Iris pigment epithelial cell (primary cell): Measurements from ENCODE around the gene GALNTL6.
A peak's percentile ranks its signal among the peaks of the same experiment; 100 is the strongest.
"Not testable (repeated sequence)": the region's sequence is repeated elsewhere in the genome, so short reads cannot be mapped to it uniquely, and the experiment has no call there.

ENCODE experiments used
- DNase-seq: peaks from one replicate; pipeline ENCODE4 v3.0.0-alpha.2; 2011; ENCODE audit warnings: low read depth

Gene GALNTL6

DNA sequence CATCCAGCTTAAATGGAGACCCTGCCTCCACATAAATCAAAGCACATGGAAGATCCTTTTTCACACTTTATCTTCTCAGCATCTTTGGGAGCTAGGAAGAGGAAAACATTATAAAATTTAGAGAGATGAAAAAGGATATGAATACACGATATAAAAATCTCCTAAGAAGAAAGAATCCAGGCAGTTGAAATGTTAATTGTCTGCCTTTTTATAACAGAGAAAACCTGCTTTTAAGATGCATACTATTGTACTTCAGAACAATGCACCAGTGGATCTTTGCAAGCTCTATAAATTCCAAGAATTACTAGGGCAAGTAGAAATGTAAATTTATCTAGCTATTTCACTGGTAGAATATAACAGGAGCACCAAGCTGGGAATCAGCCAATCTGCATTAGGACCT is 1055.1 kb downstream of the GALNTL6 start:
- DNase-seq, result no peak

DNA sequence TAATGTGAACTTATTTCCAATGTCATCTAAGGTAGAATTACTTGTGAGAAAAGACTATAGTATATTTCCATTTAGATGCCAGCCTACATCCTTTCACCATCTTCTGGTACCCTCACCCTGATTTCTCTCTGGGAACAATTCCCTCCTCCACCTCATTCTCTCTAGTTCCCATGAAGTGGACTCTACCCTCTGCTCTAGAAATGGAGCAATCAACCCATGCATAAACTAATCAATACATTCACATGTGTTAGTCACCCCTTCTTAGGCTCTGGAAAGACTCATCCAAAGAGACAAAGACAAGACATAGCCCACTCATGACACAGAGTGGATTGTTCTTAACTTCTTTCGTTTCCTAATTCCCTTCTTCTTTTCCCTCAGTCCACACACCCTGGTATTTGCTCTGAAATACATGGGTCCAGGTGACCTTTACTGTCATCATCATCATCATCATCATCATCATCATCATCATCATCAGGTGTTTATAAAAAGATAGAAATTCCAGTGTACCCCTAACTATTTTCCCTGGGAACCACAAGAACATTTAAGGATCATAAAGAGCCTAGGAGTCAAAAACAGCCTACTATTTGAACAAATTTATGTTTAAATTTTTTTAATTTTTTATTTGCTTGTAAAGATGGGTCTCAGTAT is 1056.5 kb downstream of the GALNTL6 start:
- no peak for DNase-seq

- no peak for DNase-seq
Measured at GRCh38 chr4:172871381-172871780, 1058.2 kb downstream of the GALNTL6 start.

GRCh38 chr4:172874944-172875343 is 1061.7 kb downstream of the GALNTL6 start:
- DNase-seq, result no peak

- no peak for DNase-seq
Measured at GRCh38 chr4:172876394-172876793, 1063.2 kb downstream of the GALNTL6 start.

- DNase-seq, result no peak
Measured at GRCh38 chr4:172881645-172882044, 1068.4 kb downstream of the GALNTL6 start.

DNA sequence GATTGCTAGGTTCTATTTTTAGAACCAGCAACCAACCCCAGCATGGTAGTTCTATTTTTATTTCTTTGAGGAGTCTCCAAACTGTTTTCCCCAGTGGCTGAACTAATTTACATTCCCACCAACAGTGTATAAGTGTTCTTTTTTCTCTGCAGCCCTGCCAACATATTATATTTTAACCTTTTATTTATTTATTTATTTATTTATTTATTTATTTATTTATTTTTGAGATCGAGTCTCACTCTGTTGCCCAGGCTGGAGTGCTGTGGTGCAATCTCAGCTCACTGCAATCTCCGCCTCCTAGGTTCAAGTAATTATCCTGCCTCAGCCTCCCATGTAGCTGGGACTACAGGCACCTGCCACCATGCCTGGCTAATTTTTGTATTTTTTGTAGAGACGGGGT is 1074.2 kb downstream of the GALNTL6 start:
- DNase-seq, result not testable (repeated sequence)

DNA sequence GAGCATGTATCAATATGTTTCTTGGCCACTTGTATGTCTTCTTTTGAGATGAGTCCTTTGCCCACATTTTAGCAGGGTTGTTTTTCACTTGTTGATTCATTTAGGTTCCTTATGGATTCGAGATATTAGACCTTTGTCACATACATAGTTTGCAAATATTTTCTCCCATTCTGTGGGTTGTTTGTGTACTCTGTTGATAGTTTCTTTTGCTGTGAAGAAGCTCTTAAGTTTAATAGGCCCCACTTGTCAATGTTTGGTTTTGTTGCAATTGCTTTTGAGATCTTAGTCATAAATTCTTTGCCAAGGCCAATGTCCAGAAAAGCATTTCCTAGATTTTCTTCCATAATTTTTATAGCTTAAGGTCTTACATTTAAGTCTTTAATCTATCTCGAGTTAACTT is 1074.8 kb downstream of the GALNTL6 start:
- no peak for DNase-seq

GRCh38 chr4:172892300-172892699 is 1079.1 kb downstream of the GALNTL6 start:
- DNase-seq, result peak; percentile 26

GRCh38 chr4:172895699-172896098 is 1082.5 kb downstream of the GALNTL6 start:
- DNase-seq, result no peak

GRCh38 chr4:172897046-172897445 is 1083.8 kb downstream of the GALNTL6 start:
- no peak for DNase-seq

- DNase-seq, result no peak
Measured at GRCh38 chr4:172898715-172899114, 1085.5 kb downstream of the GALNTL6 start.

DNA sequence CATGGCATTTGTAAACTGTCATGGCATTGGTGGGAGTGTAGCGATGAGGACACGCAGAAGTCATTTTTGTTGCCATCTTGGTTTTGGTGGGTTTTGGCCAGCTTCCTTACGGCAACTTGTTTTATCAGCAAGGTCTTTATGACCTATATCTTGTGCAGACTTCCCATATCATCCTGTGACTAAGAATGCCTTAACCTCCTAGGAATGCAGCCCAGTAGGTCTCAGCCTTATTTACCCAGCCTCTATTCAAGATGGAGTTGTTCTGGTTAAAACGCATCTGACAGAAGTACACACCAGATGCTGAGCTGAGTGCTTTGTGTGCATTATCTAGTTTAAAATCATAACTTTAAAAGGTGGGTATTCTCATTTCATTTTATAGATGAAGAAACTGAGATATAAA is 1086.7 kb downstream of the GALNTL6 start:
- no peak for DNase-seq

DNA sequence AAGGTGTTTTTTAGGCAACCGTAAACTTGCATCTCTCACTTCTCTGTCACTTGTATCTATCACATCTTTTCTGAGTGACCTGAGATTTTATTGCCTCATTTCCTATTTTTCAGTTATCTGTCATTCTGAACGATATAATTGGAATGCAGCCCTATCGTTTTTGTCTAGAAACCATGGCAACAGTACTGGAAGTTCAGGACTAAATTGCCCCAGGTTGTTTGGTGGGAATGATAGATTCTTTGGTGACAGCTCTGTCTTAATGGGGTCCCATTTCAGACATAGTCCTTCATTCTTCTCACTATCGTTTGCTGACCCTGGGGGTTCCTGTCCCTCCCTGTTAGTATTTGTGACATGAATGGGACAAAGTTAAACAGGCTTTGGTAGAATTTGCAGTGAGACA is 1087.7 kb downstream of the GALNTL6 start:
- no peak for DNase-seq

DNA sequence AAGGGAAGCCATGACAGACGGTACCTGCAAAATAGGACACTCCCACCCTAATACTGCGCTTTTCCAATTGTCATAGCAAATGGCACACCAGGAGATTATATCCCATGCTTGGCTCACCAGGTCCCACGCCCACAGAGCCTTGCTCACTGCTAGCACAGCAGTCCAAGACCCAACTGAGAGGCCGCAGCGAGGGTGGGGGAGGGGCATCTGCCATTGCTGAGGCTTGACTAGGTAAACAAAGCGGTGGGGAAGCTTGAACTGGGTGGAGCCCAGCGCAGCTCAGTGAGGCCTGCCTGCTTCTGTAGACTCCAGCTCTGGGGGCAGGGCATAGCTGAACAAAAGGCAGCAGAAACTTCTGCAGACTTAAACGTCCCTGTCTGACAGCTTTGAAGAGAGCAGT is 1099.3 kb downstream of the GALNTL6 start:
- DNase-seq, result not testable (repeated sequence)

GRCh38 chr4:172917403-172917802 is 1104.2 kb downstream of the GALNTL6 start:
- not testable (repeated sequence) for DNase-seq

GRCh38 chr4:172919269-172919668 is 1106.1 kb downstream of the GALNTL6 start:
- no peak for DNase-seq

DNA sequence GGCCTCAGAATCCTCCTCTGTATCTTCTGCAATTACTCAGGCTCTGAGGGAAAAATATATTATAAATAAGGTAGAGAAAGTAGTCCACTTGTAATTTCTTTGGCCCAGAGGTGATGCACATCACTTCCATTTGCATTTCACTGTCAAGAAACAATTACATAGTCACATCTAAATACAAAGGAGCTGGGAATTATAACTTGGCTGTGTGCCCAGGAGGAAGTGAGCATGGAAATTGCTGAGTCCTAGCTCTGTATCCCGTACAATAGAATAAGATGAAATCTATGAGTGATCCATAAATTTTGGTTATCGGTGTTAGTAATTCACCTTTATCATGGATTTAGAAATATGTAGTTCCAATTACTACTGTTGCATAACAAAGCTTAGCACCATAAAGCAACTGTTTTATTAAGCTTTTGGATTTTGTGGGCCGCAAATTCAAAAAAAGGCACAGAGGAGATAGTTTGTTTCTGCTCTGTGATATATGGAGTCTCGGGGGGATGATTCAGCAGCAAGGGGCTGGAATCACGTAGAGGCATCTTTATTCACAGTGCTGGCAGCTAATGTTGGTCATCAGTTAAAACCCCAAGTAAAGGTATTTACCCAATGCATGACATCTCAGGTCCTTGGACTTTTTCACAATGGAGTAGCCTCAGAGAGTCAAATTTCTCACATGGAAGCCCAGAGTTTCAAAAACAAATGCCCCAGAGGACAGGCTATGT is 1114.1 kb downstream of the GALNTL6 start:
- DNase-seq, result no peak

DNA sequence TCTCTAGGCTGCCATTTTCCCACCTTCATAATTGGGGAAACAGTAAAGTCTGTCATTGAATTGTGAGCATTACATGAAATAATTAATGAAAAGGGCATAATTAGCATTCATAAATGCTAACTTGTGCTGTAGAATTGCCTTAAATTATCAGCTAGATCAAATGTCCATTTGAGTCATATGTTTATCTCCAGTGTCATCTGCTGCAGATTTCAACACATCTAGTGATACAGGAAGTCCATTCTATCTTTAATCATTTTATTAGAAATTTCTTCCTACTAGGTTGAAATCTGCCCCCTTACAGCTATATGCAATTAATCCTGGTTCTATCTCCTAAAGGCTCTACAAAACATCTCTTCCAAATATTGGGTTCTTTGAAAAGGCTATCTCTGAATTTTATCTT is 1115.1 kb downstream of the GALNTL6 start:
- DNase-seq, result no peak

- no peak for DNase-seq
Measured at GRCh38 chr4:172938072-172938829, 1125.0 kb downstream of the GALNTL6 start.

GRCh38 chr4:172938870-172939269 is 1125.7 kb downstream of the GALNTL6 start:
- DNase-seq, result no peak

DNA sequence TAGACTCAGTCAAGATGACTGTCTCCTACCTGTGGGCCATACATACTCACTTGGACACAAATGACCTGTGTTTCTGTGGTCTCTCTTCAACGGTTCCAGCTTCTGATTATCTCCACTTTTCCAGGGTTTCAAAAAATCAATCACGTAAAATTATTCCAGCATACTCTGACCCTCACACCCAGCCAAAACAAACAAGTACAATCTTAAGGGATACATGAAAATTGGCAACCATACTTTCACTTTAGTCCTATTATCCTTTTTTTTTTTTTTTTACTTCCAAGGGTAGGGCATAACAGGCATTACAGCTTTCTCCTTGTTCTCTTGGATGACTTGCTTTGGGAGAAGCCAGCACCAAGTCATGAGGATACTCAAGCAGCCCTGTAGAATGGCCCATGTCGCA is 1129.6 kb downstream of the GALNTL6 start:
- no peak for DNase-seq

DNA sequence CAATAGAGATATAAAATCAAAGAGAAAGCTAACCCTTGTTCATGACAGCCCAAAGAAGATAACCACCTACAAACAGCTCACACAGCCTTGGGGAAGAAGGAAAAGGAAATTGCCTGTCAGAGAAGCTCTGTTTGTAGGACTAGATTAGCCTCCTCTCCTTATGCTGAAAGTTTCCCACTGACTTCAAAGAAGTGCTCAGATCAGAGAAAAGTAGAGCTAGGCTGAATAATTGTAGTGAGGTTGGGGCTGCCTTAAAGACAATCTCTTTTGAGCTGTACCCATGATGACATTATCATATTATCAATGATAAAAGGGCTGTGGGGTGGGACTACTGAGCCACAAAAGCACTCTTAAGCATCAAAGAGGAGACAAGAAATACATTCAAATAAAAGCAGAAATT is 1132.4 kb downstream of the GALNTL6 start:
- DNase-seq, result no peak
